Endodermal cell (in vitro differentiated cells): Measurements from ENCODE around the gene SOX10. TPM values are rescaled to one million over a fixed set of nuclear protein-coding genes. Genes with fewer than 3 reads are reported as not detected.

Experiments used
- DNase-seq: peaks from one replicate; pipeline ENCODE4 v3.0.0-alpha.2; 2017
- H3K27ac ChIP-seq: 2 replicates; pipeline ENCODE4 v1.5.1; 2013; ENCODE audit warnings: mild to moderate bottlenecking, low read depth, low read length, moderate library complexity
- H3K27me3 ChIP-seq: 2 replicates; pipeline ENCODE4 v1.6.1; 2013; ENCODE audit warnings: mild to moderate bottlenecking, low read length, moderate library complexity; ENCODE audit not compliant: insufficient read depth, control insufficient read depth, poor library complexity, severe bottlenecking
- H3K36me3 ChIP-seq: 2 replicates; pipeline ENCODE4 v1.7.0; 2013; ENCODE audit warnings: mild to moderate bottlenecking, low read length, moderate library complexity; ENCODE audit not compliant: control insufficient read depth, insufficient read depth
- H3K4me1 ChIP-seq: one replicate; pipeline ENCODE4 v1.7.0; 2013; ENCODE audit warnings: low read length; ENCODE audit not compliant: control insufficient read depth, insufficient read depth
- H3K4me3 ChIP-seq: 2 replicates; pipeline ENCODE4 v1.5.1; 2013; ENCODE audit warnings: mild to moderate bottlenecking, low read length, moderate library complexity
- H3K9ac ChIP-seq: 2 replicates; pipeline ENCODE4 v1.6.1; 2013; ENCODE audit warnings: mild to moderate bottlenecking, low read length, moderate library complexity; ENCODE audit not compliant: poor library complexity, severe bottlenecking; ENCODE audit errors: extremely low read depth
- H3K9me3 ChIP-seq: 2 replicates; pipeline ENCODE4 v1.6.1; 2013; ENCODE audit warnings: mild to moderate bottlenecking, low read length, moderate library complexity; ENCODE audit not compliant: control insufficient read depth
- H3K27ac Mint-ChIP-seq: 2 replicates; pipeline ENCODE4 v1.8.0; 2020; ENCODE audit warnings: mixed read lengths
- H3K27me3 Mint-ChIP-seq: 2 replicates; pipeline ENCODE4 v1.8.0; 2021; ENCODE audit warnings: mild to moderate bottlenecking, mixed read lengths; ENCODE audit not compliant: insufficient read depth
- H3K36me3 Mint-ChIP-seq: 2 replicates; pipeline ENCODE4 v1.8.0; 2020; ENCODE audit warnings: low read depth, mixed read lengths
- H3K4me1 Mint-ChIP-seq: 2 replicates; pipeline ENCODE4 v1.8.0; 2020; ENCODE audit warnings: mixed read lengths
- H3K4me3 Mint-ChIP-seq: 2 replicates; pipeline ENCODE4 v1.8.0; 2020; ENCODE audit warnings: mild to moderate bottlenecking, moderate library complexity, mixed read lengths
- H3K9me3 Mint-ChIP-seq: 2 replicates; pipeline ENCODE4 v1.8.0; 2020; ENCODE audit warnings: mild to moderate bottlenecking, mixed read lengths
- CTCF ChIP-seq: fragments of 200-600 bp; sonication (generic); conservative IDR thresholded peaks from 2 replicates; pipeline ENCODE4 v1.5.0; 2021; ENCODE audit warnings: antibody characterized with exemption, mild to moderate bottlenecking
- WGBS, 2 experiments: methylation state at CpG; one replicate each; pipeline versions ENCODE4 v1.1.5 to v1.1.7; 2013; ENCODE audit warnings: missing lambda C conversion rate in 2 of 2, mixed read lengths in 1 of 2; ENCODE audit not compliant: insufficient coverage in 1 of 2, insufficient read length in 1 of 2; 5-methylcytosine and 5-hydroxymethylcytosine counted together
- total RNA-seq, 2 donors: library from RNA; stranded (reverse); fragmentation: NEBNext Ultra II Directional in 1 of 2; extraction: Animal tissue kit (Norgen Biotek cat#: 25700) in 1 of 2; gene quantifications; 2 replicates in 1 of 2; 3 replicates in 1 of 2; pipeline ENCODE4 v1.2.1, GENCODE V29; 2021

The SOX10 gene
- total RNA-seq, 2 donors from 2014 or later: 11.2 to 13.4 TPM

GRCh38 chr22:37929390-37929789 is 55.0 kb downstream of the SOX10 start:
- Histone ChIP-seq H3K4me3 (no peak overlapping the region), H3K9me3 (no peaks in the 10 kb centered on the region), H3K27me3 (peaks cover 47% of the 10 kb centered on the region), H3K27ac (no peak overlapping the region), H3K9ac (no peak overlapping the region), H3K4me1 (no peaks in the 10 kb centered on the region), H3K36me3 (peaks cover 38% of the 10 kb centered on the region)
- WGBS, 2 experiments: 94 to 100% methylated on average over 3 to 5 of the region's 5 CpGs
- Mint-ChIP-seq H3K4me1 (peaks cover 5% of the 10 kb centered on the region), H3K36me3 (peaks cover 51% of the 10 kb centered on the region), H3K4me3 (no peak overlapping the region), H3K27me3 (peaks cover 30% of the 10 kb centered on the region), H3K9me3 (no peaks in the 10 kb centered on the region), H3K27ac (no peak overlapping the region)
- no peak for TF ChIP-seq CTCF
- DNase-seq: no peak

GRCh38 chr22:37927637-37927936 is 56.8 kb downstream of the SOX10 start:
- TF ChIP-seq CTCF: no peak
- Histone ChIP-seq H3K27me3 (peaks cover 39% of the 10 kb centered on the region), H3K9ac (no peak overlapping the region), H3K36me3 (peaks cover 27% of the 10 kb centered on the region), H3K4me1 (no peaks in the 10 kb centered on the region), H3K9me3 (no peaks in the 10 kb centered on the region), H3K4me3 (no peak overlapping the region), H3K27ac (no peak overlapping the region)
- H3K27ac Mint-ChIP-seq: no peak overlapping the region
- peaks cover 19% of the 10 kb centered on the region for H3K27me3 Mint-ChIP-seq
- H3K4me3 Mint-ChIP-seq: no peak overlapping the region
- H3K9me3 Mint-ChIP-seq: no peaks in the 10 kb centered on the region
- peaks cover 43% of the 10 kb centered on the region for H3K36me3 Mint-ChIP-seq
- no peak for DNase-seq
- H3K4me1 Mint-ChIP-seq: peaks cover 3% of the 10 kb centered on the region
- WGBS, 2 experiments: 89 to 97% methylated on average over 5 of the region's 5 CpGs

- Mint-ChIP-seq H3K36me3 (peaks cover 39% of the 10 kb centered on the region), H3K4me3 (no peak overlapping the region), H3K27me3 (peaks cover 19% of the 10 kb centered on the region), H3K27ac (no peak overlapping the region), H3K4me1 (peaks cover 2% of the 10 kb centered on the region), H3K9me3 (no peaks in the 10 kb centered on the region)
- no peak overlapping the region for H3K4me3 ChIP-seq
- H3K27ac ChIP-seq: no peak overlapping the region
- DNase-seq: no peak
- 95 to 96% methylated on average over 25 to 32 of the region's 32 CpGs for WGBS, 2 experiments
- H3K36me3 ChIP-seq: peaks cover 21% of the 10 kb centered on the region
- TF ChIP-seq CTCF: no peak
- H3K9me3 ChIP-seq: no peaks in the 10 kb centered on the region
- H3K9ac ChIP-seq: no peak overlapping the region
- no peaks in the 10 kb centered on the region for H3K4me1 ChIP-seq
- H3K27me3 ChIP-seq: peaks cover 34% of the 10 kb centered on the region
Measured at GRCh38 chr22:37926771-37927636, 57.4 kb downstream of the SOX10 start.
